HG03025 (cell line): Measurements from ENCODE around the gene JMJD6.
"Not testable (repeated sequence)": the region's sequence is repeated elsewhere in the genome, so short reads cannot be mapped to it uniquely, and the experiment has no call there.

ENCODE experiments used
- ATAC-seq: cut with Tn5 transposase; IDR thresholded peaks from one replicate; pipeline ENCODE4 v1.9.1; 2021; ENCODE audit warnings: mild to moderate bottlenecking, moderate library complexity; ENCODE audit not compliant: unreplicated experiment, low FRiP score

JMJD6 gene

DNA sequence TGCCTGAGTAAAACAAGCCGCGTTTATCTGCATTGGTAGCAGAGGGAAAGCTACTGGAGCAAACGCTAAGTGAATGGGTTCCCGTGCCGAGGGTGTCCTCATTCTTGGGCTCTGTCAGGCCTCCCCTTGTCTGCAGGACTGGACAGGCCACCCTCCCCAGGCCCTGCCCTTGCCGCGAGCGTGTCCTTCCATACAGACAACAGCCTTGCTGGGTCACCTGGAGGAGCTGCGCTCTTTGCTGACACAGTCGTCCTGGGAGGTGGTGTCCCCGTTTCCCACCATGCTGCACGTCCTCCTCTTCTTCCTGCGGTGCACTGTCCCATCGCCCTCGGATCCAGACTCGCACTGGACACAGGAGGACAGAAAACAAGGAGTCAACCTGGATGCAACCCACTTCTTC is 7.9 kb downstream of the JMJD6 start:
- ATAC-seq, result no peak

DNA sequence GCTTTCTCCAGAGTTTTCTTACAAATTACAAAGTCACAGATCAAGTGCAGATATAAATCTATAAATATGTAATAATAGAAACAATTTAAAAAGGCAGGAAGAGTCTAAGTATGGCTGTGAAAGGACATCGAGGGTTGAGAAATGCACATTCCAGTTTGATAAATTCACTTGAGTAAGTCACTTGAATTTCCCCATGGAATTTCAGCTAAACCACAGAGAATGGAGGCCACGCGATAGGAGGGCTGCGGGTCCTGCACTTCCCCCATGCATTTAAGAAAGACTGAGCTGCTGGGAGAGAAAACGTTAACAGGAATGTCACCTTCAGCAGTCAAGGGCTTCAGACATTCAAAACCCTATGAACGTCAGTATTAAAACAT is 9.6 kb downstream of the JMJD6 start:
- ATAC-seq, result no peak

DNA sequence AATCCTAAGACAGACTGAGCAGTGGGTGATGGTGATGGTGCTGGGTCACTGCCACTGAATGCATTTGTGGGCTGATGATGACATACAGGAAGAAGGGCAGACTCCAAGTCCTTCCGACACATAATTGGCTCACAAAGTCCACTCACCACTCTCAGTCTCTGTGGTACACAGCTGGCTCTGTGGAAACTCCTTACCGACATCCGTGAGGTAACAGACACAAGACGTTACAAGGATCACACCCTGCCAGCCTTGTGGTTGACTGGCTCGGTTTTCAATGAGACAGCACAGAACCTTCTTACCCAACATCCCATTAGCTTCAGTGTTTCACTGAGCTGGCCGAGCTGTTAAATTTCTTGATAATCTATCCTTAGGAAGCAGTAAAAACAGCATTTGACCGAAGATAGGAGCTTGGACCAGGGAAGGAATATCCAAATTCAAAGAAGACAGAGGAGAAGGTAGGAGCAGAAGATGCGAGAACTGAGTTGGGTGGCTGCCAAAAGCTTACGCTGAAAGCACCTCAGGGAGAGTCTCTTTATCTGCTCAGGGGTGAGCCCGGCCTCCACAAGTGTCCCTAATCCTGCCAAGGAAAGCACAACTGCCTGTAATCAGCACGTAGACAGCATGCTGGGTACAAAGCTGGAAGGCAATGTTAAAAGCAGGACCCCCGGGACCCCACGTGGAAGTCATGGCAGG is 10.1 kb downstream of the JMJD6 start:
- no peak for ATAC-seq

DNA sequence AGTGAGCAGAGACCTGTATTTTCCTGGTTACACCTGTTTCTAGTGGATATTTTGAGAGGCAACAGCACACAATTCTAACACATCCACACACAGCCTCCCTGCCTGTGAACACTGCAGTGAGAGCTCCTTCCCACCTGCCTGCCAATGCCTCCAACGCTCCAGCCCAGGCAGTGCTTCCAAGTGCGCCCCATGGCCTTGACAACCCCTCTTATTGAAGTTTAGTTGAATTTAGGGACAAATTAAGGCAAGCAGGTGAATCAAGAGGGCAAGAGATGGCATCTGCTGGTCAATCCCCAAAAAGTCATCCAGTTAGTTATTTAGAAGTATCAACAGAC is 10.9 kb downstream of the JMJD6 start:
- ATAC-seq, result no peak

DNA sequence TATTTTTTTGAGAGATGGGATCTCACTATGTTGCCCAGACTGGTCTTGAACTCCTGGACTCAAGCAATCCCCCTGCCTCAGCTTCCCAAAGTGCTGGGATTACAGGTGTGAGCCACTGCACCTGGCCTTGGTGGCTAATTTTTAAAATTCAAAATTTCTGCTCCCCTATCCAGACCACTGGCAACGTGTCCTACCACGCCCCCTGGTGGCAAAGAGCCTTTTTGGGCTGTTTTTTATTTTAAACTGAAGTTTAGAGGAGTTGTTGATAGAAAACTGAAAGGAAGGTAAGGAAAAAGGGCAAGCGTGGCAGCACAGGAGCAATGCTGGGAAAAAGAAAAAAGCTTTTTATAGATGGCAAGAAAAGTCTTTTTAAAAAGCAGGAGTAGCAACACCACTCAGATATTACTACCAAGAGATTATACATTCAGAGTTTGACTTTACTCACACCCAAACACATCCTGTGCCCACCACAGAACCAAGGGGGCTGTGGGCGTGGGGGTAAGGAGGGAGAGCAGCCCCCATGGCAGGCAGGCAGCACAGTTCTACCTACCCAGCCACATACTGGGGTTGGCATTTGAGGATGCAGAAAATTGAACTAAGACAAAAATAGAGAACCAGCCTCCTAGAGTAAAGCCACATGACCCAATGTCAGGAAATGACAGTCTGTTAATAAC is 11.4 kb downstream of the JMJD6 start:
- no peak for ATAC-seq

DNA sequence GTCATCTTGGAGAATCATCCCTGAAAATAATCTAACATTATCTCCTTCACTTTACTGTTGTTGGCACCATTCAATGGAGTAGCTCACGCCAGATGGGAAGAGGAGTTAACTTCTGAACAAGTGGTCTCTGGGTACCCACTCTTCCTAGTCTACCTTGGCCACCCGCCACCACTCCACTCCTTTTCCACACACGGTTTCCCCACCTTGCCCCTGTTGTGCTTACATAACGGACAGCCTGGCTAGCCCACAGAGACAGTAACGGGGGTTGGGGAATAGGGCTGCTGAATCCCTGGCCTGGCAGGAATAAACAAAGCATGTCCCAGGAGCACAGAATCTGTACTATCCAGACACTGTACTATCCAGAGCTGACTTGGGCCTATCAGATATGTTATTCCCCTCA is 12.1 kb downstream of the JMJD6 start:
- no peak for ATAC-seq

DNA sequence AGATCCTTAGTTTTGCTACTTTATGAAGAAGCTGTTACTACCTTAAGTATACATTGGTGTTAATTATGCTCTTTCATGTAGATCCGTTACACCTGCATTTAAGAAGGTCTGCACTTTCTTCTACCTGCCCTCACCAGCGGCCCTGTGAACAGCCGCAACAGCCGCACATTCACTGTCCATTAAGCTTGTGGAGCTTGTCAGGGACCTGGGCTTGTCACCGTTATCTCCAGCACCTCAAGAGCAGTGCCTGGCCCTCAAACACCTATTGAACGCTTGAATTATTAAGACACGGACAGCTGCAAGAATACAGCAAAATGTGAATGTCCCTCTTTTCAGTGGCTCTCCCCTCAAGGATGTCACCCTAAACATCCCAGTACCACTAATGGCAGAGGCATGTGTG is 12.6 kb downstream of the JMJD6 start:
- no peak for ATAC-seq

DNA sequence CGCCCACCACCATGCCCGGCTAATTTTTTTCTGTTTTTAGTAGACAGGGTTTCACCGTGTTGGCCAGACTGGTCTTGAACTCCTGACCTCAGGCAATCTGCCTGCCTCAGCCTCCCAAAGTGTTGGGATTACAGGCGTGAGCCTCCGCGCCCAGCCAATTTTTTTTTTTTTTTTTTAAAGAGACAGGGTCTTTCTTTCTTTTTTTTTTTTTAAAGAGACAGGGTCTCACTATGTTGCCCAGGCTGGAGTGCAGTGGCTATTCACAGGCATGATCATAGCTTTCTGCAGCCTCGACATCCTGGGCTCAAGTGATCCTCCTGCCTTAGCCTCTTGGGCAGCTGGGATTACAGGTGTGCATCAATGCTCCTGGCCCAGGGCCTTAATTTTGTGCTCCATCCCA is 14.1 kb downstream of the JMJD6 start:
- ATAC-seq, result not testable (repeated sequence)

DNA sequence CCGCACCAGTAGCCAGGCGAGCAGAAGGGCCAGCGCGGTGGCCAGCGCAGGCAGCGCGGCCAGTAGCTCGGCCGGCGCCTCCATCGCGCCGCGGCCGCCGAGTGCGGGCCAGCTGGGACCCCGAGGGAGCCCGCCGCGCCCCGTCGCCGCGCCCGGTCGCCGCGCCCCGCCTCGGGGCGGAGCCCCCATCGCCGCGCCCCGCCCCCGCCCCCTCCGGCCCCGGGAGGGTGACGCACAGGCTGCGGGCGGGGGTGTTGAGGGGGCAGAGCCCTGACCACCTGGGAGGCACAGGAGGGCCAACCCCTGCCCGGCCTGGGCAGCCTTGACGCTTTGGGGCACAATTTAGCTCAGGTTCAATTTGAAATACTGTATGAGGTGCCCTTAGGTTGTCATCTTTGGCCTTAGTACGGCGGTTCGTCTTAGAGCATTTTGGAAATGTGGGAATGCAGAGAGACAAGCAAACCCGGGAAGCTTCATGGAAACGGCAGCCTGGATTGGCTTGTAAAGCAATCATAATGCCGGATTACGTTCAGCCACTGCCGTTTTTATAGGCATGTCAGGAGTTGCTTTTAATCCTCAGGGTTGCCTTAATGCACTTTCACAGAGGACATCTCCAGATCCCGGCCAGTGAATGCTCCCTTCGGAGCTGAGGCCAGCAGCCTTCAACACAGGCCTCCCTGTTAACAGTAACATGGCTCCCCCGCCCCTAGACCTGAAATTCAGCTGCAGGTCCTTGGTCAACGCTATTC is 15.4 kb downstream of the JMJD6 start, which contains the start of gene MXRA7:
TSS of gene MXRA7 (minus strand) at position 103 of the 749 bp plus-strand sequence. CDS start at position 84, 19 bp downstream.
- ATAC-seq, result no peak

DNA sequence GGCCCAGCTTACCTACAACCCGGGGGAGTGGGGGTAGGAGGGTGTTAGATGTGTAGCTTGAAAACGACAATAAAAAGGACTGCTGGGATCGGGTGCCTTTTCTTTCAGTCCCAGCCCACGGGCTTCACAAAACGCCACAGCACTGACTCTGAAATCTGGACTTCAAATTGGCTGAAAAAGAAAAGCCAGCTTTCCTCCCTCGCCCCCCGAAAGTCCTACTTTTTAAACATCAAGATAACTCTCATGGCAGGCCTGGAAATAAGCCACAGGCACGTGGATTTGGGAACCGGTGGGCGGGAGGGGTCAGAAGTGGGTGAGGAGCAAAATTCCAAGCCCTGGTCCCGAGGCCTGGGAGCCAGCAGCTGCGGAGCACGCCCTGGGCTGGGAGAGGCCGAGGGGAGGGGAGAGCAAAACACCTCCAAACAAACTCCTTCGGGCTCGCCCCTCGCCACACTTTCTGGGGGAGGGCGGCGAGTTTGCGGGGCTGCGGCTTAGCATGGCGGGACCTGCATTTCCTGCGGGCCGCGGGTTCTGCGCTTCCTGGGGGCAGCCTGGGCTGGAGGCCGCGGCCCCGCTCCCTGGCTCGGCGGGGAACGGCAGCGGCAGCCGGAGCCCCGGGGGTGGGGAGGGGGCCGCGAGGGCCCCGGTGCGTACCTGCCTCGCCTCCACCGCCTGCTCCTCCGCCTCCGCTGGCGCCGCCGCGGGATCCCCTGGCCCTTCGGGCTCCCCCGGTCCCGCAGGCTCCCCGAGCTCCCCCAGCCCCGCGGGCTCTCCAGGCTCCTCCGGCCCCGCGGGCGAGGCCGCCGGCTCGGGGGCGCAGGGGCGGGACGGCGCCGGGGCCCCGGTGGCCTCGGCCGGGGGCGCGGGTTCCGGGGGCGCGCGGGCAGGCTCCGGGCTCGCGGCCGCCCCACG is 16.2 kb downstream of the JMJD6 start:
- not testable (repeated sequence) for ATAC-seq

DNA sequence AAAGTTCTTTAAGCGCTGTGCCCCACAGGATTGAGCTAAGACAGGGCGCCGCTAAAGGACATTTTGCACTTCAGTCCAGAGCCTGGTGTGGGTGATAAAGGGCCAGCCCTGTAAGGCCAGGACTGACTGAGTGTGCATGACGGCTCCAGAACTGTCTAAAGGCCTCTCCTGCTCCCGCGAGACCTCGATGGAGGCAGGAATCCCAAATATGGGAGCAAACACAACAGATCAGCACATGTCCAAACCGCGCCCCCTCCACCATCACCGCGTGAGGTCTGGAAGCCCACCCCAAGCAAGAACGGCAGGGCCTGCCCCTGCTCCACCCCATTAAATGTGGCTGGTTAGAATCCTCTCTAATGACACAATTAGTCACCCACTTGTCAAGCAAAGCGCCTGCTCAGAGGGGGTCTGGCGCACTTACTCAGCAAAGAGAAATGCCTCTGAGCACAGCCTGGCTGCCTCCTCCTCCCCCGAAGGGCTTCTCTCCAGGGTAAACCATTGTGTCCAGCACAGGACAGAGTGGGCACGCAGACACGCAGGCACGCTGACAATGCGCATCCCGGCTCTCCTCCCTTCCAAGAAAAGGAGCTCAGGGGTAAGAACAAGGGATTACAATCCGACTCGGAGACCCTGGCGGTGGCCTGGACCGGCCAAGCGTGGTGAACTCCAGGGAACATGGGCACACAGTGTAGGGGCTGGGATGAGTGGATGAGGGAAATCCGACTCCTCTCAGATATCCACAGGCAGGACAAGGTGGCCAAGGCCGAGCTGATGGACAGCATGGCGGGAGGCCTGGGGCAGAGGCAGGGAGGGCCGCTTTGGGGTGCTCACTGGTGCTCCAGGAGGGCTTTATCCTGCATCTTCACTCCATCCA is 17.1 kb downstream of the JMJD6 start:
- no peak for ATAC-seq

DNA sequence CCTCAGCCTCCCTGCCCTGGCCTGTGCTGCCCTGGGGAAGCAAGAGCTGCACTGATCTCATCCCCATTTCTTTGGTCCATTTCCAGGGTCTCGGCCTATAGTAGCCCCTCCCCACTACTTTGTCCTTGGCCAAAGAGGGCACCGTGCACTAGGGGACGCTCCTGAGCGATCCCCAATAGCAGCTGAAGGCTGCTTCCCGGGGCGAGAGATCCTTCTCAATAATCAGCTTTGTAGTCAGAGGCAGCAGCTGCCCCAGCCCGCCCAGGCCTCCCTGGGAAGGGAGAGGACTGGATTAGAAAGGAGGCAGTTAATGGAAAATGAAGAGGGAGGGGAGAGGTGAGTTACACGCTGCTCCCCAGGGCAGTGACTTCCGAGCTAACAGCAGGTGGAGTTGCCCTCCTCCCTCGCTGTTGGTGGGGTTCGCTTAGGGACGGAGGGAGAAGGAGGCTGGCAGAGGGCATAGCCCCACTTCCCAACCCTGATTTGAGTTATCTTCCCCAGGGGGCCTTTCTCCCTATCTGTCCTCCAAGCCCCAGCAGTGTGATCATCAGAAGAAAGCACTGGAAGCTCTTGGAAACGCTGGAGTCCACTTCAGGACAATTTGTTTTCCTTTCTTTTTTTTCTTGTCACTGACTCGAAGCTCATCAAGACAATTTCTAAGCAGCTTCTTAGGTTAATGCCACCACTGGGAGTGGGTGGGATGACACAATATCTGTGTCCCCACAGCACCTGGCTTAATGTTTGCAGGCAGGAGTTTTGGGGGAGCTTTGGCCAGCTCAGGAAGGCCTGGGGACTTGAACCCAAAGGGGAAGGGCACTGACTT is 18.2 kb downstream of the JMJD6 start:
- no peak for ATAC-seq

DNA sequence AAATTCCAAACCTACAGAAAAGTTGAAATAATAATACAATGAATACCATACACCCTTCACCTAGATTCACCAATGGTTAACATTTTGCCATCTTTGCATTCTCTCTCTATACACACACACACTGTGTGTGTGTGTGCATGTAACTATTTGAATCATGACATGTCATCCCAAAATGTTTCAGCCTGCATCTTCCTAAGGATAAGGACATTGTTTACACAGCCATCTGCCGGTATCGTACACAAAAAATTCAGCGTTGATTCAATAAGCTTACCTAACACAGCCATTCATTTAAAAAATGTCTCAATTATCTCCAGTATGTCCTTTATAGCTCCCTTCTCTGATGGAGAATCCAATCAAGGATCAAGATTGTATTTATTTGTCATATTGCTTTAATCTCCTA is 19.6 kb downstream of the JMJD6 start:
- ATAC-seq, result no peak

DNA sequence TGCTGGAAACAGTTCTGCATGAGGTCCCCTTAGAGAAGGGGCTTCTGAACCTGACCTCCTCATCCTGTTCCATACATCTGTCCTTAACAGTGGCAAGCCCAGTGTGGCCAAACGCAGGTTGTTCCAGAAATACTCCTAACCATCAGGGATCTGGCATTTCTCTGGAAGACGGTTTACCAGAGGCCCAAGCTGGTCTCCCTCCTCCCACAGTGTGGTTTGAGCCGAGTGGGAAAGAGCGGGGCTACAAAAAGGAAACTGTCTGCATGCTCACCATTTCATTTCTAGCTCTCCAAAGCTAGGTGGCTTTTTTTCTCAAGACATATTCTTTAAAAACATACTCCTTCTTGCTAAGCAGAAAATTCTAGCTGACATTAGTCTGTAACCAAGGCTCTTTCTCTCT is 21.6 kb downstream of the JMJD6 start:
- ATAC-seq, result no peak

DNA sequence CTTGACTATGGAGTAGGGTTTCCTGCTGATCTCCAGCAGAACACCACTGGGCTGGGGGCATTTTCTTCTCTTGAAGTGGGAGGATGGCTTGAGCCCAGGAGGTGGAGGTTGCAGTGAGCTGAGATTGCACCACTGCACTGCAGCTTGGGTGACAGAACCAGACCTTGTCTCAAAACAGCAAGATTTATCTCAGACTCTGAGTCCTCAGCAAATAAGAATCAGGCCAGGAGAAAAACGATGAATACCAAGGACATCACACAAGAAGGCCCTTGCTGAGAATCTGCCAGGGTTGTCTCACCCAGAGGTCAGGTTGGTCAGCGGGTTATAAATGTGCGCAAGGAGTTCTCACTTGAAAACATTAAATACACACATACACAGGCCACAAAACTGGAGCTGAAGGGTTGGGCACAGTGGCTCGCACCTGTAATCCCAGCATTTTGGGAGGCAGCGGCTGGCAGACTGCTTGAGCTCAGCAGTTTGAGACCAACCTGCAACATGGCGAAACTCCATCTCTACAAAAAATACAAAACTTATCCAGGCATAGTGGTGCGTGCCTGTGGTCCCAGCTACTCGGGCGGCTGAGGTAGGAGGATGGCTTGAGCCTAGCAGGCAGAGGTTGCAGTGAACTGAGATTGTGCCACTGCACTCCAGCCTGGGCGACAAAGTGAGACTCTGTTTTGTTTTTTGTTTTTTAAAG is 23.3 kb downstream of the JMJD6 start:
- ATAC-seq, result no peak

DNA sequence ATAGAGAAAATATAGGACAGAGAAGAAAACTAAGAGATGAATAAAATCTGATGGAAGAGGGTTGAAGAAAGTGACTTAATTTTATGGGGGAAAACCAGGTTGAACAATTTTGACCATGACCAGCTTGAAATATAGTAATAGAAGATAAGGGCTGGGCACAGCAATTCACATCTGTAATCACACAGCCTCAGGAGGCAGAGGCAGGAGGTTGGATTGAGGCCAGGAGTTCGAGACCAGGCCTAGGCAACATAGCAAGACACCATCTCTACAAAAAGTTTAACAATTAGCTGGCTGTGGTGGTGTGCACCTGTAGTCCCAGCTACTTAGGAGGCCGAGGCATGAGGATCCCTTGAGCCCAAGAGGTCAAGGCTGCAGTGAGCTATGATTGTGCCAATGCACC is 24.3 kb downstream of the JMJD6 start:
- no peak for ATAC-seq

DNA sequence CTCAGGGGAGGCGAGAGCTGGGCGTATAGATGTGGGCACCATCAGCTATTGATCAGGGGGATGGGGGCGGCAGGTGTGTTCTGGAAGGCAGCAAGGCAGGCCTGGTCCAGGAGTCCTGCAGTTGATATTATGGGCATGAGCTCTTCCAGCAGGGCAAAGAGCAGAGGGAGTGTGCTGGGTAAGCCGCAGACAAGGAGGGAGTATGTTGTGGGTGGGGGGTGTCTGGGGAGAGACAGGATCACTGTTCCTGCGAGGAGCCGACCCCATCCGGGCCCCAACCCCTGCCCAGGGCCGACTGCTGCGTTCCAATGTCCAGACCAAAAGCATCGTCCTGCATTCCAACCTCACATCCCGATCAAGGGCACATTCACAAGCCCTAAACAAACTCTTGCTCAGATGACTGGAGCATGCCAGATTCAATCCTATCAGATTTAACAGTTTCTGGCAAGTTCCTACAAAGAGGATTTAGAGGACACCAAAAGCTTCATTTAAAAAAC is 24.9 kb downstream of the JMJD6 start:
- no peak for ATAC-seq
